DLD1 (cell line): ENCODE measurements around the gene KRTCAP2.

Experiments
- in situ Hi-C: cut with HindIII; loops from 2 replicates; pipeline ENCODE4 v1.10.0; 2017; ENCODE audit warnings: low sequenced_read_pairs

The KRTCAP2 gene

DNA sequence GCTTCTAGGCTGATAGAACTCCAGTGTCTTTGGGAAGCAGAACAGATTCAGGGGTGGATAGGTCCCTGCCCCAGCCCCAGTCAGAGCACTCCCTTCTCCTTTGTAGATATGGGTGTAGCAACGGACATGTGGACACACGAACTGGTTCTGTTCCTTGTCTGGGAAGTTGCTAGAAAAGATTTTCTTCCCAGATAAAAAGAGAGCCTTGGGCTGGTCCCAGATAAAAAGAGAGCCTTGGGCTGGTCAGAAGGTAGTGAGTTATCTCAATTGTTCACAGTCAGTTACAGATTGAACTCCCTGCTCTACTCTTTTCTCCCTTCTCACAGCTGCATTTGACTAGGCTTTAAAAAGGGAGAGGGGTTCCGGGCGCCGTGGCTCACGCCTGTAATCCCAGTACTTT is 52.9 kb downstream of the KRTCAP2 start:
- in situ Hi-C loops: no loop called here
